ENCODE measurements around the gene TMEM95. TPM values are rescaled to one million over a fixed set of nuclear protein-coding genes. Genes with fewer than 3 reads are reported as not detected.

Gene TMEM95
- total RNA-seq, 1 experiment from 2014 or later: not detected

- Mint-ChIP-seq H3K9me3 (ENCODE audit: low read depth, unreplicated experiment) (no peaks in the 10 kb centered on the region), H3K27me3 (ENCODE audit: unreplicated experiment) (no peaks in the 10 kb centered on the region), H3K36me3 (ENCODE audit: insufficient read depth, unreplicated experiment) (peaks cover 25% of the 10 kb centered on the region), H3K27ac (ENCODE audit: unreplicated experiment) (no peak overlapping the region), H3K4me1 (ENCODE audit: low read depth, unreplicated experiment) (peaks cover 8% of the 10 kb centered on the region), H3K4me3 (ENCODE audit: low read depth, unreplicated experiment) (no peak overlapping the region)
- intact Hi-C loops (cut with micrococcal nuclease; ENCODE audit: unreplicated experiment): no loop called here
- no peak for TF ChIP-seq CTCF (IDR thresholded peaks at IDR 0.05; ENCODE audit: unreplicated experiment)
- CTCF ChIA-PET: no interaction called here
- DNase-seq: no peak
- BruUV-seq (replicated peaks): no TSS peak
These were observed 24.2 kb downstream of the TMEM95 start for GRCh38 chr17:7379134-7379533.

- peak overlapping the region; percentile 64 for H3K27ac Mint-ChIP-seq (ENCODE audit: unreplicated experiment)
- CTCF ChIA-PET: interaction anchor here (0.8 kb wide), 1 partner anchor 24 kb away, joined by 4 read pairs; no protein-coding TSS in a partner anchor
- BruUV-seq (replicated peaks): no TSS peak
These were observed 25.4 kb downstream of the TMEM95 start for GRCh38 chr17:7380321-7380720.

GRCh38 chr17:7380855-7381683 lies 26.1 kb downstream of the TMEM95 start, which contains the start of gene TNK1:
TNK1 (plus strand) TSS chr17:7381089; CDS start chr17:7382927, 1,838 bp downstream.
- Mint-ChIP-seq H3K27ac (ENCODE audit: unreplicated experiment) (peak within 1 kb of the TSS; percentile 64), H3K4me1 (ENCODE audit: low read depth, unreplicated experiment) (peaks cover 8% of the 10 kb centered on the region), H3K4me3 (ENCODE audit: low read depth, unreplicated experiment) (peak within 1 kb of the TSS; percentile 87), H3K27me3 (ENCODE audit: unreplicated experiment) (no peaks in the 10 kb centered on the region), H3K36me3 (ENCODE audit: insufficient read depth, unreplicated experiment) (peaks cover 37% of the 10 kb centered on the region), H3K9me3 (ENCODE audit: low read depth, unreplicated experiment) (no peaks in the 10 kb centered on the region)
- intact Hi-C loops (cut with micrococcal nuclease; ENCODE audit: unreplicated experiment): no loop called here
- BruUV-seq (replicated peaks): no TSS peak
- DNase-seq: peak; percentile 52
- CTCF ChIA-PET: interaction anchor here (0.8 kb wide), 1 partner anchor 25 kb away, joined by 4 read pairs; no protein-coding TSS in a partner anchor
- TF ChIP-seq CTCF (IDR thresholded peaks at IDR 0.05; ENCODE audit: unreplicated experiment): no peak

More at GRCh38 chr17:7380321-7380720, 25.4 kb downstream of the TMEM95 start:
- no peak for DNase-seq
- H3K4me1 Mint-ChIP-seq (ENCODE audit: low read depth, unreplicated experiment): peaks cover 8% of the 10 kb centered on the region
- peaks cover 32% of the 10 kb centered on the region for H3K36me3 Mint-ChIP-seq (ENCODE audit: insufficient read depth, unreplicated experiment)
- peak overlapping the region; percentile 87 for H3K4me3 Mint-ChIP-seq (ENCODE audit: low read depth, unreplicated experiment)
- intact Hi-C loops (cut with micrococcal nuclease; ENCODE audit: unreplicated experiment): no loop called here
- no peaks in the 10 kb centered on the region for H3K9me3 Mint-ChIP-seq (ENCODE audit: low read depth, unreplicated experiment)
- no peaks in the 10 kb centered on the region for H3K27me3 Mint-ChIP-seq (ENCODE audit: unreplicated experiment)
- TF ChIP-seq CTCF (IDR thresholded peaks at IDR 0.05; ENCODE audit: unreplicated experiment): no peak

- DNase-seq: no peak
- H3K4me1 Mint-ChIP-seq (ENCODE audit: low read depth, unreplicated experiment): peaks cover 8% of the 10 kb centered on the region
- no peak for TF ChIP-seq CTCF (IDR thresholded peaks at IDR 0.05; ENCODE audit: unreplicated experiment)
- H3K27ac Mint-ChIP-seq (ENCODE audit: unreplicated experiment): no peak overlapping the region
- H3K36me3 Mint-ChIP-seq (ENCODE audit: insufficient read depth, unreplicated experiment): peaks cover 45% of the 10 kb centered on the region
- intact Hi-C loops (cut with micrococcal nuclease; ENCODE audit: unreplicated experiment): no loop called here
- no peaks in the 10 kb centered on the region for H3K27me3 Mint-ChIP-seq (ENCODE audit: unreplicated experiment)
- no peaks in the 10 kb centered on the region for H3K9me3 Mint-ChIP-seq (ENCODE audit: low read depth, unreplicated experiment)
- H3K4me3 Mint-ChIP-seq (ENCODE audit: low read depth, unreplicated experiment): no peak overlapping the region
- BruUV-seq (replicated peaks): no TSS peak
- CTCF ChIA-PET: no interaction called here
These were observed 27.9 kb downstream of the TMEM95 start for GRCh38 chr17:7382901-7383300.
